GM12891 (cell line): ENCODE results near the gene MAG.

ENCODE experiments used
- DNase-seq: peaks from one replicate; pipeline ENCODE4 v3.0.0; 2011; ENCODE audit warnings: low spot score; ENCODE audit not compliant: insufficient read length
- FAIRE-seq: peaks from 2 replicates; lab custom pipeline; 2011; peaks lifted over from hg19 to GRCh38; lab: Jason Lieb, UNC
- PAX5 ChIP-seq: IDR thresholded peaks from 2 replicates; pipeline ENCODE4 v1.6.1; 2011; ENCODE audit warnings: low read length, moderate library complexity, mild to moderate bottlenecking; ENCODE audit not compliant: insufficient read depth, severe bottlenecking
- POLR2A ChIP-seq: IDR thresholded peaks from 2 replicates; pipeline ENCODE4 v1.6.1; 2011; ENCODE audit warnings: low read depth, low read length, control low read depth
- POLR2AphosphoS5 ChIP-seq: IDR thresholded peaks from 2 replicates; pipeline ENCODE4 v1.6.1; 2011; ENCODE audit warnings: low read depth, low read length, control low read depth
- POU2F2 ChIP-seq: IDR thresholded peaks from 2 replicates; pipeline ENCODE4 v1.6.1; 2011; ENCODE audit warnings: low read depth, mild to moderate bottlenecking, control low read depth, low read length, moderate library complexity
- SPI1 ChIP-seq: IDR thresholded peaks from 2 replicates; pipeline ENCODE4 v1.6.1; 2011; ENCODE audit warnings: low read depth, low read length, control low read depth
- TAF1 ChIP-seq: IDR thresholded peaks from 2 replicates; pipeline ENCODE4 v1.6.1; 2011; ENCODE audit warnings: low read depth, low read length, control low read depth

MAG gene

DNA sequence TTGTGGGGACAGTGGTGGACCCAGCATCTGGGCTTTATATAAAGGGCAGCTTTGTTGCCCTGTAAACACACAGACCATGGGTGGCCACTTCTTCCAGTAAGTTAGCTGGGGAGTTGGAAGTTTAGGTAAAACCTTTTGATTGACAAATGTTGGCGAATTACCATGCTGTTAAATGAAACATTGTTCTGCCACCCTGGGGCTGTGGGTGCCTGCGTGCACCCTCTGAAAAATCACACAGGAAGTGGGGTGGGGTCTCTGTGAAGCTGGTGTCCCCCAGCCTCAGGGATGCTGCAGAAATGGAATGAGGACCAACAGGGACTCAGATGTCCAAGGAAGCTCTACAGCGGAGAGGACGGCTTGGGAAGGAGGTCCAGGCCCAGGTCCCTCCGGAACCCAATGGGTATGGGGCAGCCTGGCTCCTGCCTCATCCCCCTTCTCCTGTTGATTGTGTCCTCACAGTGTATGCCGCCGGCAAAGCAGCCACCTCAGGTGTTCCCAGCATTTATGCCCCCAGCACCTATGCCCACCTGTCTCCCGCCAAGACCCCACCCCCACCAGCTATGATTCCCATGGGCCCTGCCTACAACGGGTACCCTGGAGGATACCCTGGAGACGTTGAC lies 26.0 kb upstream of the MAG start:
- DNase-seq (no peak), FAIRE-seq (no peak)
- TF ChIP-seq PAX5 (no peak), POU2F2 (no peak), TAF1 (no peak), POLR2A (no peak), POLR2AphosphoS5 (no peak; the same call in 1 of the 2 replicates), SPI1 (no peak)

DNA sequence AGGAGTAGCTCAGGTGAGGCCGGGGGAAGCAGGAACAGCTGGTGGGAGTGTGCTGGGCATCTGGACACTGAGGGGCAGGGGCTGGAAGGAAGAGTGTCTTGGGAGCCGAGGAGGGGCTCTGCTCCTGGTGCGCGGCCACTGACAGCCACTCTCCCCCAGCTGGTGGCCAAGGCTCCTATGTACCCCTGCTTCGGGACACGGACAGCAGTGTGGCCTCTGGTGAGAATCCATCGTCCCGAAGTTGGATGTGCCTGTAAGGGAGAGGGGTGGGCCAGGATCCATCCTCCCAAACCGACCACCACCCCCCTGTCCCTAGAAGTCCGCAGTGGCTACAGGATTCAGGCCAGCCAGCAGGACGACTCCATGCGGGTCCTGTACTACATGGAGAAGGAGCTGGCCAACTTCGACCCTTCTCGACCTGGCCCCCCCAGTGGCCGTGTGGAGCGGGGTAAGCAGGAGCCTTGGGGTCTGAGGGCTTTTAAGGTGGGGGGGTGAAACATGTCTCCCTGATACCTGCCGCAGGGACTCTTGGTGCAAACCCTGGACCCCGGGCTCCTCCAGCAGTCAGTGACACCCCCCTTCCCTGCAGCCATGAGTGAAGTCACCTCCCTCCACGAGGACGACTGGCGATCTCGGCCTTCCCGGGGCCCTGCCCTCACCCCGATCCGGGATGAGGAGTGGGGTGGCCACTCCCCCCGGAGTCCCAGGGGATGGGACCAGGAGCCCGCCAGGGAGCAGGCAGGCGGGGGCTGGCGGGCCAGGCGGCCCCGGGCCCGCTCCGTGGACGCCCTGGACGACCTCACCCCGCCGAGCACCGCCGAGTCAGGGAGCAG lies 25.2 kb upstream of the MAG start:
- no peak for TF ChIP-seq POU2F2
- no peak for TF ChIP-seq POLR2AphosphoS5
- TF ChIP-seq SPI1: no peak
- no peak for TF ChIP-seq POLR2A
- no peak for TF ChIP-seq TAF1
- TF ChIP-seq PAX5: no peak
- DNase-seq: no peak
- FAIRE-seq: no peak

DNA sequence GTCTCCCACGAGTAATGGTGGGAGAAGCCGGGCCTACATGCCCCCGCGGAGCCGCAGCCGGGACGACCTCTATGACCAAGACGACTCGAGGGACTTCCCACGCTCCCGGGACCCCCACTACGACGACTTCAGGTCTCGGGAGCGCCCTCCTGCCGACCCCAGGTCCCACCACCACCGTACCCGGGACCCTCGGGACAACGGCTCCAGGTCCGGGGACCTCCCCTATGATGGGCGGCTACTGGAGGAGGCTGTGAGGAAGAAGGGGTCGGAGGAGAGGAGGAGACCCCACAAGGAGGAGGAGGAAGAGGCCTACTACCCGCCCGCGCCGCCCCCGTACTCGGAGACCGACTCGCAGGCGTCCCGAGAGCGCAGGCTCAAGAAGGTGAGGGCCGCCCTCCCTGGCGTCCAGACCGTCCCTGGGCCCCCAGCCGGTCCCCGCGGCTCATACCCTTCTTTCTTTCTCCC lies 24.6 kb upstream of the MAG start:
- peak; percentile 52 for FAIRE-seq
- peak; percentile 50; the same call in 1 of the 2 replicates for TF ChIP-seq POU2F2
- no peak for TF ChIP-seq POLR2A
- no peak for DNase-seq

DNA sequence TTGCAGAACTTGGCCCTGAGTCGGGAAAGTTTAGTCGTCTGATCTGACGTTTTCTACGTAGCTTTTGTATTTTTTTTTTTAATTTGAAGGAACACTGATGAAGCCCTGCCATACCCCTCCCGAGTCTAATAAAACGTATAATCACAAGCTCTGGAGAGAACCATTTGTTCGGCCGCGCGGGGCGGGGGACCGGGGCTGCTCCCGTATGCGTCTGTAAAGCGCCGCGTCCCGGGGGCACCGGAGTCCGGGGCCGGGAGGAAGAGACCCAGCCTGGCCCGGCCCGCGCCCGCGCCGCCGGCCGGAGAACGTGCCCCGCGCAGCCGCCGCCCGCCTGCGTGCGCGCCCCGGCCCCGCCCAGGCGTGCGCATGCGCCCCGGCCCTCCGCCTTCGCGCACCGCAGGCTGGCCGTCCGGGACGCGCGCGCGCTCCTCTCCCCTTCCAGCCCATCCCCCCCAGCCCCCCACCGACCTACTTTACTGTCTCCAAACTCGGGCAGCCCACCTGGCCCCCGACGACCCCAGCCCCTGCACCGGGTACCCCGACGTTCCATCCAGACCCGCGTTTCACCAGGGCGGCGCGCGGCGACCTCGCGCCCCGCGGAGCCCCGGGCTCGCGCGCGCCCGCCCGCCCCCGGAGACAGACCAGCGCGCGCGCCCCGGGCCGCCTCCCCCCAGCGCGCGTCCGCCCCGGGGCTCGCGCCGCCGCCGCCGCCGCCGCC lies 24.0 kb upstream of the MAG start:
- peak; percentile 94 for FAIRE-seq
- peak; percentile 97 for DNase-seq

DNA sequence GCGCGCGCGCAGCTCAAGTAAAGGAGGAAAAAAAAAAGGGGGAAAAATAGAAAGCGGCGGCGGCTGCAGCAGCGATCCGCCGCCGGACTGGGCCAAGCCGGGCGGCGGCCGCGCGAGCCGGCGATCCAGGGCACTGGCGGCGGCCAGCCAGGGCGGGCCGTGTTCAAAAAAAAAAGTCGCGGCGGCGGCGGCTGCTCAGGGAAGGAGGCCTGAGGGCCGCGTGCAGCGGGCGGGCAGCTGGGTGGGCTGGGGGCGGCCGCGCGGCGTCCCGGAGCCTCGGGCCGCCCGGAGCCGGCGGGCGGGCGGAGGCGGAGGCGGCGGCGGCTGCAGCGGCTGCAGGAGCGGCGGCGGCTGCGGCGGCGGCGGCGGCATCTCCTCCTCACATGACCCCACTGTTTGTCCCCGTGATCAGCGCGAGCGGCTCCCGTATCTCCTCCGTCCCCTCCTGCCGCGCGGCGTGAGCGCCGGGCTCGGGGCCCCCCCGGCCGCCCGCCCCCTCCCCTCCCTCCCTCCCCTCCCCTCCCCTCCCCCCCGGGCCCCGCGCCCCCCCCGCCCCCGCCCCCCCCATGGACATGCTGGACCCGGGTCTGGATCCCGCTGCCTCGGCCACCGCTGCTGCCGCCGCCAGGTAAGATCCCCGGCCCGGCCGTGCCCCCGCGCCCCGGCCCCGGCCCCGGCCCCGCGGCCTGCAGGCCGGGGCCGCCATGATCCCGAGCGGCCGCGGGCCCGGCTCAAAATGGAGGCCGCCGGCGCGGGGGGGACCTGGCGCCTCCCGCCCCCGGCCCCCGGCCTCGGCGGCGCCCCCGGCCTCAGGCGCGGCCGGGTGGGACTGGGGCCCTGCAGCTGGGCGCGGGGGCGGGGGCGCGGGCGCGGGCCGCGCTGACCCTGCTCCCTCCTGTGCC lies 23.2 kb upstream of the MAG start, which contains the start of gene USF2:
Gene USF2, plus strand, starts transcription at position 427 of the 902 bp plus-strand sequence. Its CDS starts 140 bp downstream, at position 567.
- DNase-seq: peak; percentile 78
- no peak for TF ChIP-seq PAX5
- no peak for TF ChIP-seq POU2F2
- no peak for TF ChIP-seq SPI1
- TF ChIP-seq POLR2AphosphoS5: no peak
- no peak for TF ChIP-seq TAF1
- no peak for TF ChIP-seq POLR2A
- no peak for FAIRE-seq

More for the DNA sequence above, 24.0 kb upstream of the MAG start:
- TF ChIP-seq POU2F2 (no peak), POLR2A (no peak), PAX5 (no peak), TAF1 (no peak), POLR2AphosphoS5 (no peak; the same call in 1 of the 2 replicates), SPI1 (no peak)

DNA sequence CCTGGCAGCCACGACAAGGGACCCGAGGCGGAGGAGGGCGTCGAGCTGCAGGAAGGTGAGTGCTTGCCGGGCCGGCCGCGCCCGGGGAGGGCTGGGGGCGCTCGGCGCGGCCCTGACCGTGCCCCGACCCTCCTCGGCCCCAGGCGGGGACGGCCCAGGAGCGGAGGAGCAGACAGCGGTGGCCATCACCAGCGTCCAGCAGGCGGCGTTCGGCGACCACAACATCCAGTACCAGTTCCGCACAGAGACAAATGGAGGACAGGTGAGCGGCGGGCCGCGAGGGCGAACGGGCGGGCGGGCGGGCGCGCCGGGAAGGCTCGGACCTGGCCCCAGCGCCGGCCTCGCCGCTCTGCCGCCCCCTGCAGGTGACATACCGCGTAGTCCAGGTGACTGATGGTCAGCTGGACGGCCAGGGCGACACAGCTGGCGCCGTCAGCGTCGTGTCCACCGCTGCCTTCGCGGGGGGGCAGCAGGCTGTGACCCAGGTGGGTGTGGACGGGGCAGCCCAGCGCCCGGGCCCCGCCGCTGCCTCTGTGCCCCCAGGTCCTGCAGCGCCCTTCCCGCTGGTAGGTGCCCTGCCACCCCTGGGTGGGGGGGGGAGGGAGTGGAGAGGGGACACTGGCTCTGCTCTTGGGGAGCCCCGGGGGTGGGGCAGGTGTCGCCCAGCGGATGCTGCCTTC lies 22.4 kb upstream of the MAG start:
- FAIRE-seq (peak; percentile 95), DNase-seq (peak; percentile 81)
- TF ChIP-seq SPI1 (peak; percentile 56), POLR2A (no peak), PAX5 (peak; percentile 2)

DNA sequence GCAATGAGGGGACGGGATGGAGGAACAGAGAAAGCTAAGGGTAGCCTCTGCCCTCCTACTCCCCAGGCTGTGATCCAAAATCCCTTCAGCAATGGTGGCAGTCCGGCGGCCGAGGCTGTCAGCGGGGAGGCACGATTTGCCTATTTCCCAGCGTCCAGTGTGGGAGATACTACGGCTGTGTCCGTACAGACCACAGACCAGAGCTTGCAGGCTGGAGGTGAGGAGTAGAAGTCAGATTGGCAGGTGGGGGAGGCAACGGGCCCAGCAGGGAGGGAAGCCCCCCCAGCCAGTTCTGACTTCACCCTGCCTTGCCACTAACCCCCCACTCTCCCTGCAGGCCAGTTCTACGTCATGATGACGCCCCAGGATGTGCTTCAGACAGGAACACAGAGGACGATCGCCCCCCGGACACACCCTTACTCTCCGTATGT lies 21.6 kb upstream of the MAG start:
- DNase-seq (no peak), FAIRE-seq (no peak)
- TF ChIP-seq POLR2AphosphoS5: no peak
- TF ChIP-seq POLR2A: no peak
- no peak for TF ChIP-seq TAF1
- TF ChIP-seq PAX5: no peak
- no peak for TF ChIP-seq SPI1
- no peak for TF ChIP-seq POU2F2

DNA sequence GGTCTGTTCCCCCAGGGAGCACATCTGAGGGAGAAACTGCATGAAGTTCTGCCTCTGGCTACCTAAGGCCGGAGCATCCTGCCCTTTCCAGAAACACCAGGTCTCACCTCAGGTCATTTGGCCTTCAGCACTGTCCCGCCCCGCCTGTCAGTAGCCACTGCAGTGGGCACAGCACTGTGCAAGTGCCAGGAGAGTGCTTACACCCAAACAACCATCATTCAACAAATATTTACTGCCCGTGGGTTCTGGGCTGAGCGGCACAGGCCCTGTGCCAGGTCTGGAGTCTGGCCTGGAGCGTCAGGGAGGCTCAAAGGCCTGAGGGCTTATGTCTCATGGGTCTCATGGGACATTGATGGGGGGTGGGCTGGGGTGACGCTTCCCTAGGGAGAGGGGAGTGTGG lies 20.4 kb upstream of the MAG start:
- TF ChIP-seq POU2F2 (no peak), POLR2A (no peak), PAX5 (no peak), TAF1 (no peak)
- FAIRE-seq (no peak), DNase-seq (no peak)
